Endothelial cell of umbilical vein (primary cell): ENCODE data around the gene LRRN1. TPM values are rescaled to one million over a fixed set of nuclear protein-coding genes. Genes with fewer than 3 reads are reported as not detected.

Experiments
- BruUV-seq: library from RNA; stranded (reverse); fragments of 400-500 nt; replicated peaks from 2 replicates; lab custom pipeline; 2021; lab: Mats Ljungman, UMichigan
- CTCF ChIA-PET: fragments of 300-600, 350-600 bp; sonication (Branson Sonifier 250); formaldehyde crosslinking; loops from one replicate; lab custom pipeline; 2021; ENCODE audit warnings: antibody characterized with exemption, inconsistent platforms; lab: Charles Lee
- POLR2A ChIA-PET: fragments of 300-600, 350-600 bp; sonication (Branson Sonifier 250); formaldehyde crosslinking; loops from one replicate; lab custom pipeline; 2021; ENCODE audit warnings: antibody characterized with exemption, inconsistent platforms; lab: Charles Lee
- DNase-seq: peaks from one replicate; pipeline ENCODE4 v3.0.0-alpha.2; 2011; ENCODE audit warnings: low read depth, low spot score
- FAIRE-seq: peaks from 2 replicates; lab custom pipeline; 2011; peaks lifted over from hg19 to GRCh38; lab: Jason Lieb, UNC
- H2AFZ ChIP-seq: 2 replicates; pipeline ENCODE4 v1.6.0; 2012; ENCODE audit warnings: low read depth, low read length, control low read depth, inconsistent platforms
- H3K27ac ChIP-seq: 2 replicates; pipeline ENCODE4 v1.5.1; 2011; ENCODE audit warnings: low read depth, mild to moderate bottlenecking, control low read depth, low read length, moderate library complexity; ENCODE audit not compliant: insufficient read depth
- H3K27me3 ChIP-seq, 2 experiments: 2 replicates each; pipeline versions ENCODE4 v1.6.0 to v1.6.1; 2011; ENCODE audit warnings: low read length in 2 of 2, mixed read lengths in 1 of 2; ENCODE audit not compliant: control insufficient read depth in 2 of 2, insufficient read depth in 2 of 2
- H3K36me3 ChIP-seq, 2 experiments: 2 replicates in 1 of 2; 3 replicates in 1 of 2; pipeline ENCODE4 v1.5.1; 2011; ENCODE audit warnings: low read length in 2 of 2, mild to moderate bottlenecking in 1 of 2, moderate library complexity in 1 of 2; ENCODE audit not compliant: control insufficient read depth in 2 of 2, insufficient read depth in 2 of 2; ENCODE audit errors: extremely low read depth in 1 of 2
- H3K4me1 ChIP-seq: 3 replicates; pipeline ENCODE4 v1.5.1; 2011; ENCODE audit warnings: mild to moderate bottlenecking, low read length; ENCODE audit not compliant: control insufficient read depth, insufficient read depth; ENCODE audit errors: extremely low read depth
- H3K4me2 ChIP-seq: 2 replicates; pipeline ENCODE4 v1.6.1; 2011; ENCODE audit warnings: low read length, control low read depth, mixed read lengths; ENCODE audit not compliant: insufficient read depth
- H3K4me3 ChIP-seq, 3 experiments: fragments of 200-600 bp in 1 of 3; sonication (generic), shearing (Covaris generic) in 1 of 3; replicated peaks in 1 of 3; 2 replicates each; pipeline ENCODE4 v1.5.1; 2011 to 2016; ENCODE audit warnings: control low read depth in 3 of 3, low read length in 3 of 3, mild to moderate bottlenecking in 2 of 3, inconsistent platforms in 1 of 3, low read depth in 1 of 3, moderate library complexity in 1 of 3; ENCODE audit not compliant: insufficient read depth in 1 of 3
- H3K79me2 ChIP-seq: 2 replicates; pipeline ENCODE4 v1.6.0; 2012; ENCODE audit warnings: low read length, inconsistent platforms; ENCODE audit not compliant: control insufficient read depth, insufficient read depth
- H3K9ac ChIP-seq: replicated peaks from 2 replicates; pipeline ENCODE3; 2011; ENCODE audit warnings: low read length, control low read depth; ENCODE audit not compliant: insufficient read depth; ENCODE audit errors: extremely low read depth
- H3K9me1 ChIP-seq: replicated peaks from 3 replicates; pipeline ENCODE4 v1.6.0; 2011; ENCODE audit warnings: mild to moderate bottlenecking, low read length; ENCODE audit not compliant: control insufficient read depth, insufficient read depth; ENCODE audit errors: extremely low read depth
- H3K9me3 ChIP-seq: replicated peaks from 2 replicates; pipeline ENCODE4 v1.5.1; 2012; ENCODE audit warnings: low read length, inconsistent platforms; ENCODE audit not compliant: control insufficient read depth, insufficient read depth
- H4K20me1 ChIP-seq: replicated peaks from 2 replicates; pipeline ENCODE3; 2011; ENCODE audit warnings: mild to moderate bottlenecking, low read length; ENCODE audit not compliant: control insufficient read depth, insufficient read depth; ENCODE audit errors: extremely low read depth
- CTCF ChIP-seq, 2 donors: IDR thresholded peaks; 1 replicate in 1 of 2; 2 replicates in 1 of 2; pipeline ENCODE4 v1.5.1; 2011; ENCODE audit warnings: low read length in 2 of 2, mild to moderate bottlenecking in 2 of 2, moderate library complexity in 2 of 2, control low read depth in 1 of 2, inconsistent platforms in 1 of 2, low read depth in 1 of 2; ENCODE audit not compliant: insufficient read depth in 1 of 2; ENCODE audit errors: extremely low read depth in 1 of 2
- EZH2 ChIP-seq: IDR thresholded peaks from 2 replicates; pipeline ENCODE4 v1.6.1; 2012; ENCODE audit warnings: borderline replicate concordance, low read depth, mild to moderate bottlenecking, moderate library complexity, low read length, inconsistent platforms; ENCODE audit not compliant: severe bottlenecking
- FOS ChIP-seq: IDR thresholded peaks from 2 replicates; pipeline ENCODE4 v1.6.1; 2011; ENCODE audit warnings: mild to moderate bottlenecking, low read length, moderate library complexity, borderline replicate concordance; ENCODE audit not compliant: insufficient read depth
- GATA2 ChIP-seq: IDR thresholded peaks from 2 replicates; pipeline ENCODE4 v1.7.0; 2011; ENCODE audit warnings: low read depth, mild to moderate bottlenecking, moderate library complexity, mixed read lengths, low read length; ENCODE audit not compliant: insufficient read length, insufficient read depth
- JUN ChIP-seq: IDR thresholded peaks from 2 replicates; pipeline ENCODE4 v1.6.1; 2011; ENCODE audit warnings: borderline replicate concordance, low read depth; ENCODE audit not compliant: insufficient read length, insufficient read depth
- MAX ChIP-seq: IDR thresholded peaks from 2 replicates; pipeline ENCODE4 v1.6.1; 2011; ENCODE audit not compliant: insufficient read depth, insufficient read length
- MYC ChIP-seq: IDR thresholded peaks from one replicate; pipeline ENCODE4 v1.6.1; 2011; ENCODE audit warnings: mild to moderate bottlenecking, low read depth, low read length
- POLR2A ChIP-seq: IDR thresholded peaks from 2 replicates; pipeline ENCODE4 v1.6.1; 2012; ENCODE audit warnings: low read depth, mild to moderate bottlenecking, control low read depth, low read length
- POLR2AphosphoS5 ChIP-seq: IDR thresholded peaks from 2 replicates; pipeline ENCODE4 v1.6.1; 2012; ENCODE audit warnings: low read depth, mild to moderate bottlenecking, control low read depth, low read length, moderate library complexity; ENCODE audit not compliant: insufficient read depth
- dilution Hi-C: fragments of 300-500 bp; cut with MboI; formaldehyde crosslinking; loops from one replicate; pipeline ENCODE4 v1.15.0; 2019; ENCODE audit warnings: low sequenced_read_pairs; ENCODE audit not compliant: extremely low pct_ligation_motif_present
- intact Hi-C: fragments of 100-400 bp; cut with micrococcal nuclease; formaldehyde crosslinking; loops from one replicate; pipeline ENCODE4 v1.10.0; 2022
- polyA plus RNA-seq, 4 experiments: library from polyadenylated mRNA; depleted of rRNA in 3 of 4; stranded (reverse) in 3 of 4; unstranded in 1 of 4; fragments of >200 nt; gene quantifications; 2 replicates each; pipeline versions ENCODE4 v1.2.1 to v1.2.3, GENCODE V29; 2011 to 2012; ENCODE audit warnings: missing spikeins in 1 of 4
- total RNA-seq: library from RNA; stranded (reverse); gene quantifications from 2 replicates; pipeline ENCODE4 v1.2.3, GENCODE V29; 2021

Gene LRRN1
- total and polyA plus RNA-seq, 2 donors (not counting 3 experiments of a cell fraction or from before 2014, with no cell fraction given) = 0.04 TPM; not detected in 1

GRCh38 chr3:3860235-3860634, 61.0 kb downstream of the LRRN1 start:
- FAIRE-seq (no peak), DNase-seq (no peak)
- Histone ChIP-seq H3K36me3 (no peaks in the 10 kb centered on the region), H3K79me2 (no peaks in the 10 kb centered on the region), H3K9me3 (peaks cover 2% of the 10 kb centered on the region), H3K4me3 (no peak overlapping the region), H3K9ac (no peak overlapping the region), H3K4me2 (no peak overlapping the region), H3K4me1 (no peaks in the 10 kb centered on the region), H4K20me1 (no peaks in the 10 kb centered on the region), H3K27ac (no peak overlapping the region), H3K9me1 (no peaks in the 10 kb centered on the region), H2AFZ (no peak overlapping the region), H3K27me3 (no peaks in the 10 kb centered on the region)
- ChIA-PET POLR2A (no interaction called here), CTCF (no interaction called here)
- dilution Hi-C loops = no loop called here
- BruUV-seq = no TSS peak
- intact Hi-C loops = no loop called here
- TF ChIP-seq MAX (no peak), EZH2 (no peak), GATA2 (no peak), POLR2AphosphoS5 (no peak), FOS (no peak), JUN (no peak), POLR2A (no peak), CTCF (IDR thresholded peaks at IDR 0.05; ENCODE audit: extremely low read depth in 1 of 2, insufficient read depth in 1 of 2, low read depth in 1 of 2, low read length in 2 of 2) (no peak), MYC (no peak)
